CD4-positive, CD25-positive, alpha-beta regulatory T cell (primary cell): Measurements from ENCODE around the gene ADGRB3. TPM values are rescaled to one million over a fixed set of nuclear protein-coding genes. Genes with fewer than 3 reads are reported as not detected.
"Not testable (repeated sequence)": the region's sequence is repeated elsewhere in the genome, so short reads cannot be mapped to it uniquely, and the experiment has no call there.

Experiments
- ATAC-seq, 2 donors: fragments of 150-1000 bp; cut with Tn5 transposase; one replicate each; pipeline ENCODE4 v1.10.0; 2021; ENCODE audit warnings: low read depth in 2 of 2, moderate number of reproducible peaks in 2 of 2, moderate library complexity in 1 of 2
- DNase-seq, 3 donors: peaks; one replicate each; pipeline versions ENCODE4 v3.0.0 to v3.0.0-alpha.2; 2012 to 2022; ENCODE audit warnings: mixed read lengths in 1 of 3
- H3K27ac ChIP-seq: one replicate; pipeline ENCODE4 v1.7.0; 2013; ENCODE audit warnings: mild to moderate bottlenecking, low read length; ENCODE audit not compliant: insufficient read depth, poor library complexity, severe bottlenecking
- H3K27me3 ChIP-seq: one replicate; pipeline ENCODE4 v1.7.0; 2013; ENCODE audit warnings: low read length; ENCODE audit not compliant: control insufficient read depth, insufficient read depth
- H3K36me3 ChIP-seq: one replicate; pipeline ENCODE4 v1.7.0; 2013; ENCODE audit warnings: mild to moderate bottlenecking, low read length, moderate library complexity; ENCODE audit not compliant: control insufficient read depth, insufficient read depth
- H3K4me1 ChIP-seq: 2 replicates; pipeline ENCODE4 v1.7.0; 2013; ENCODE audit warnings: mild to moderate bottlenecking, low read length; ENCODE audit not compliant: insufficient read depth, control insufficient read depth, poor library complexity, severe bottlenecking
- H3K4me3 ChIP-seq: one replicate; pipeline ENCODE4 v1.7.0; 2013; ENCODE audit warnings: low read depth, mild to moderate bottlenecking, low read length, moderate library complexity
- H3K9me3 ChIP-seq, 2 experiments: 1 replicate in 1 of 2; 2 replicates in 1 of 2; pipeline ENCODE4 v1.7.0; 2013; ENCODE audit warnings: low read length in 2 of 2, mild to moderate bottlenecking in 1 of 2, moderate library complexity in 1 of 2; ENCODE audit not compliant: control insufficient read depth in 2 of 2
- H3K27ac Mint-ChIP-seq, 3 donors: one replicate each; pipeline ENCODE4 v1.8.0; 2020 to 2022; ENCODE audit warnings: mild to moderate bottlenecking in 3 of 3, mixed read lengths in 3 of 3, moderate library complexity in 2 of 3
- H3K27me3 Mint-ChIP-seq: one replicate; pipeline ENCODE4 v1.8.0; 2022; ENCODE audit warnings: mild to moderate bottlenecking, mixed read lengths
- H3K36me3 Mint-ChIP-seq: one replicate; pipeline ENCODE4 v1.8.0; 2020; ENCODE audit warnings: mixed read lengths
- H3K4me1 Mint-ChIP-seq, 4 donors: one replicate each; pipeline ENCODE4 v1.8.0; 2020 to 2022; ENCODE audit warnings: mixed read lengths in 4 of 4, mild to moderate bottlenecking in 1 of 4
- H3K4me3 Mint-ChIP-seq, 4 donors: one replicate each; pipeline ENCODE4 v1.8.0; 2020 to 2022; ENCODE audit warnings: mild to moderate bottlenecking in 4 of 4, mixed read lengths in 4 of 4, moderate library complexity in 3 of 4
- H3K9me3 Mint-ChIP-seq, 7 donors: one replicate each; pipeline ENCODE4 v1.8.0; 2020 to 2022; ENCODE audit warnings: mixed read lengths in 7 of 7, mild to moderate bottlenecking in 3 of 7, moderate library complexity in 2 of 7
- polyA plus RNA-seq, 4 donors: library from polyadenylated mRNA; unstranded; fragments of 300-500 nt; fragmentation: Illumina TruSeq; gene quantifications; one replicate each; pipeline ENCODE4 v1.2.3, GENCODE V29; 2021
- total RNA-seq: library from RNA; stranded (reverse); gene quantifications from one replicate; pipeline ENCODE4 v1.2.3, GENCODE V29; 2022

ADGRB3 gene
- total and polyA plus RNA-seq, 5 donors from 2014 or later = not detected

- no peak overlapping the region for H3K4me3 Mint-ChIP-seq
Measured at GRCh38 chr6:68880050-68880813, 245.2 kb downstream of the ADGRB3 start.

GRCh38 chr6:68883325-68883724, 248.2 kb downstream of the ADGRB3 start:
- H3K4me3 ChIP-seq, H3K27me3 Mint-ChIP-seq, ATAC-seq, H3K9me3 ChIP-seq, H3K4me1 ChIP-seq, H3K27ac Mint-ChIP-seq, H3K36me3 Mint-ChIP-seq, DNase-seq, H3K4me1 Mint-ChIP-seq, H3K4me3 Mint-ChIP-seq, H3K36me3 ChIP-seq, H3K27ac ChIP-seq, H3K27me3 ChIP-seq: not testable (repeated sequence)
- H3K9me3 Mint-ChIP-seq = peaks cover 0 to 15% (median 2%) of the 10 kb centered on the region in 7 donors

More at GRCh38 chr6:68880050-68880813, 245.2 kb downstream of the ADGRB3 start:
- H3K4me3 ChIP-seq = no peak overlapping the region
- no peaks in the 10 kb centered on the region for H3K36me3 ChIP-seq
- DNase-seq (no peak), ATAC-seq (no peak)
- H3K36me3 Mint-ChIP-seq = no peaks in the 10 kb centered on the region
- H3K4me1 ChIP-seq = no peaks in the 10 kb centered on the region
- H3K27ac ChIP-seq = no peak overlapping the region
- H3K27me3 Mint-ChIP-seq = no peaks in the 10 kb centered on the region
- H3K9me3 ChIP-seq = no peaks in the 10 kb centered on the region
- H3K27ac Mint-ChIP-seq = no peak overlapping the region
- H3K4me1 Mint-ChIP-seq = no peaks in the 10 kb centered on the region
- no peaks in the 10 kb centered on the region for H3K27me3 ChIP-seq
- H3K9me3 Mint-ChIP-seq = peaks cover 0 to 9% (median 2%) of the 10 kb centered on the region in 7 donors

- no peaks in the 10 kb centered on the region for H3K9me3 ChIP-seq
- no peaks in the 10 kb centered on the region for H3K27me3 ChIP-seq
- no peak overlapping the region for H3K4me3 ChIP-seq
- H3K4me3 Mint-ChIP-seq = no peak overlapping the region
- no peaks in the 10 kb centered on the region for H3K27me3 Mint-ChIP-seq
- ATAC-seq (no peak), DNase-seq (no peak)
- H3K36me3 Mint-ChIP-seq = no peaks in the 10 kb centered on the region
- H3K9me3 Mint-ChIP-seq = peaks cover 0 to 11% (median 4%) of the 10 kb centered on the region in 7 donors
- H3K4me1 Mint-ChIP-seq = no peaks in the 10 kb centered on the region
- H3K4me1 ChIP-seq = no peaks in the 10 kb centered on the region
- no peaks in the 10 kb centered on the region for H3K36me3 ChIP-seq
- no peak overlapping the region for H3K27ac ChIP-seq
- no peak overlapping the region for H3K27ac Mint-ChIP-seq
Measured at GRCh38 chr6:68891419-68891818, 256.3 kb downstream of the ADGRB3 start.

GRCh38 chr6:68892452-68892851, 257.4 kb downstream of the ADGRB3 start:
- no peaks in the 10 kb centered on the region for H3K4me1 ChIP-seq
- no peak overlapping the region for H3K27ac Mint-ChIP-seq
- H3K27me3 Mint-ChIP-seq = no peaks in the 10 kb centered on the region
- no peaks in the 10 kb centered on the region for H3K4me1 Mint-ChIP-seq
- no peaks in the 10 kb centered on the region for H3K36me3 Mint-ChIP-seq
- no peak for DNase-seq
- H3K9me3 ChIP-seq = no peaks in the 10 kb centered on the region
- H3K36me3 ChIP-seq = no peaks in the 10 kb centered on the region
- H3K27ac ChIP-seq = no peak overlapping the region
- H3K9me3 Mint-ChIP-seq = peaks cover 0 to 12% (median 4%) of the 10 kb centered on the region in 7 donors
- no peak for ATAC-seq
- no peak overlapping the region for H3K4me3 Mint-ChIP-seq
- H3K27me3 ChIP-seq = no peaks in the 10 kb centered on the region
- H3K4me3 ChIP-seq = no peak overlapping the region

GRCh38 chr6:68895929-68896328, 260.8 kb downstream of the ADGRB3 start:
- Mint-ChIP-seq H3K4me1 (no peaks in the 10 kb centered on the region), H3K9me3 (peaks cover 2 to 9% (median 6%) of the 10 kb centered on the region in 7 donors), H3K4me3 (no peak overlapping the region), H3K27ac (no peak overlapping the region), H3K36me3 (no peaks in the 10 kb centered on the region), H3K27me3 (no peaks in the 10 kb centered on the region)
- H3K4me3 ChIP-seq = no peak overlapping the region
- no peak overlapping the region for H3K27ac ChIP-seq
- ATAC-seq (no peak), DNase-seq (no peak)
- H3K36me3 ChIP-seq = no peaks in the 10 kb centered on the region
- H3K9me3 ChIP-seq = no peaks in the 10 kb centered on the region
- H3K27me3 ChIP-seq = no peaks in the 10 kb centered on the region
- H3K4me1 ChIP-seq = no peaks in the 10 kb centered on the region

GRCh38 chr6:68901044-68901443, 266.0 kb downstream of the ADGRB3 start:
- Mint-ChIP-seq H3K4me3 (no peak overlapping the region), H3K4me1 (no peaks in the 10 kb centered on the region), H3K36me3 (no peaks in the 10 kb centered on the region), H3K27me3 (no peaks in the 10 kb centered on the region), H3K27ac (no peak overlapping the region), H3K9me3 (peaks cover under 1 to 12% (median 2%) of the 10 kb centered on the region in 7 donors)
- Histone ChIP-seq H3K4me3 (no peak overlapping the region), H3K9me3 (no peaks in the 10 kb centered on the region), H3K4me1 (no peaks in the 10 kb centered on the region), H3K27ac (no peak overlapping the region), H3K27me3 (no peaks in the 10 kb centered on the region), H3K36me3 (no peaks in the 10 kb centered on the region)
- DNase-seq (no peak), ATAC-seq (no peak)

GRCh38 chr6:68911334-68911733, 276.3 kb downstream of the ADGRB3 start:
- no peaks in the 10 kb centered on the region for H3K27me3 ChIP-seq
- no peak overlapping the region for H3K4me3 Mint-ChIP-seq
- DNase-seq = no peak
- ATAC-seq = no peak
- peaks cover 0 to 9% (median 2%) of the 10 kb centered on the region in 7 donors for H3K9me3 Mint-ChIP-seq
- no peaks in the 10 kb centered on the region for H3K9me3 ChIP-seq
- H3K36me3 ChIP-seq = no peaks in the 10 kb centered on the region
- no peaks in the 10 kb centered on the region for H3K4me1 Mint-ChIP-seq
- H3K27me3 Mint-ChIP-seq = no peaks in the 10 kb centered on the region
- H3K27ac Mint-ChIP-seq = no peak overlapping the region
- H3K36me3 Mint-ChIP-seq = no peaks in the 10 kb centered on the region
- H3K4me3 ChIP-seq = no peak overlapping the region
- no peak overlapping the region for H3K27ac ChIP-seq
- H3K4me1 ChIP-seq = no peaks in the 10 kb centered on the region

- Histone ChIP-seq H3K36me3 (no peaks in the 10 kb centered on the region), H3K27me3 (no peaks in the 10 kb centered on the region), H3K4me3 (no peak overlapping the region), H3K27ac (no peak overlapping the region), H3K9me3 (no peaks in the 10 kb centered on the region), H3K4me1 (no peaks in the 10 kb centered on the region)
- Mint-ChIP-seq H3K4me1 (no peaks in the 10 kb centered on the region), H3K27me3 (no peaks in the 10 kb centered on the region), H3K27ac (no peak overlapping the region), H3K9me3 (peaks cover 0 to 13% (median 3%) of the 10 kb centered on the region in 7 donors), H3K4me3 (no peak overlapping the region), H3K36me3 (no peaks in the 10 kb centered on the region)
- DNase-seq (no peak), ATAC-seq (no peak)
Measured at GRCh38 chr6:68911811-68912210, 276.7 kb downstream of the ADGRB3 start.
